Glomerular visceral epithelial cell (primary cell): ENCODE results near the gene BCL3.
A peak's percentile ranks its signal among the peaks of the same experiment; 100 is the strongest.

Experiments
- DNase-seq: peaks from one replicate; pipeline ENCODE4 v3.0.0-alpha.2; 2016; ENCODE audit errors: extremely low spot score

The BCL3 gene

DNA sequence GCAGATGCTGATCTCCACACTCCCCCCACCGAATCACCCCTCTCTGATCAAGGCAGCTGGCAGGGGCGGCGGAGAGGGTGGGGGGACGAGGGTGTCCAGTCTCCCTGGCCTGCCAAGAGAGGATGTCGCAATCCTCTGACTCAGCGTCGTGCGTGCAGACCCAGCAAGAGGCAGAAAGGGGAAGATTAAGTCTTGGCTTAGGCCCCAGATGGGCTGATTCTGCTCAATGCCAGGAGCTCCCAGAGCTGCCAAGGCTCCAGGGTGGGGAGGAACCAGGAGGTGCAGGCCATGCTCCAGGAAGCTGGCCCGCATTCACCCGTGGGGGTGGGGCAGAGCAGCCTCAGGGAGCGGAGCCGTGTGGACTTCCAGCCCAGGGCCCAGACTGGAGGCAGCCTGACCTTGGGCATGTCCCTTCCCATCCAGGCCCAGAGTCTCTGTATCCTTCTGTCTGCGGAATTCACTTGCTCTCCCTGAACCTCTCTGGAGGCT, 6.6 kb upstream of the BCL3 start:
- peak; percentile 100 for DNase-seq

GRCh38 chr19:44742330-44743061, 6.0 kb upstream of the BCL3 start:
- peak; percentile 72 for DNase-seq

GRCh38 chr19:44744871-44745332, 3.6 kb upstream of the BCL3 start:
- no peak for DNase-seq

GRCh38 chr19:44745341-44745831, 3.1 kb upstream of the BCL3 start:
- peak; percentile 77 for DNase-seq

GRCh38 chr19:44745887-44746600, 2.5 kb upstream of the BCL3 start:
- no peak for DNase-seq

DNA sequence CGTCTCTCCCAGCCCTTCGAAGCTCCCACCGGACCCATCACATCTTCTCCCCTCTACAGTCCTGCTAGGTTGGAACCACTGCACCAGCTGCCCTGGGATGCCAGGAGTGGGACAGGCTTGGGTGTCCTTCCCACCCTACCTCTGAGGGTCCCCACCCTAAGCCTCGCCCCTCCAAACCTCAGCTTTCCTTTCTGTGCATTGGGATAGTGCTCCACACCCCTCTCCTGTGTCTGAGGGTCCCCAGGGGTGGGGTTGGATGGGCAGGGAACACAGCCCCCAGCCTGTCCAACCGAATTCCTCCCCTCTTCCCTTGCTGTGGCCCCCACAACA, 1.9 kb upstream of the BCL3 start:
- no peak for DNase-seq

- peak; percentile 96 for DNase-seq
Measured at GRCh38 chr19:44746946-44747738, 1.4 kb upstream of the BCL3 start.

DNA sequence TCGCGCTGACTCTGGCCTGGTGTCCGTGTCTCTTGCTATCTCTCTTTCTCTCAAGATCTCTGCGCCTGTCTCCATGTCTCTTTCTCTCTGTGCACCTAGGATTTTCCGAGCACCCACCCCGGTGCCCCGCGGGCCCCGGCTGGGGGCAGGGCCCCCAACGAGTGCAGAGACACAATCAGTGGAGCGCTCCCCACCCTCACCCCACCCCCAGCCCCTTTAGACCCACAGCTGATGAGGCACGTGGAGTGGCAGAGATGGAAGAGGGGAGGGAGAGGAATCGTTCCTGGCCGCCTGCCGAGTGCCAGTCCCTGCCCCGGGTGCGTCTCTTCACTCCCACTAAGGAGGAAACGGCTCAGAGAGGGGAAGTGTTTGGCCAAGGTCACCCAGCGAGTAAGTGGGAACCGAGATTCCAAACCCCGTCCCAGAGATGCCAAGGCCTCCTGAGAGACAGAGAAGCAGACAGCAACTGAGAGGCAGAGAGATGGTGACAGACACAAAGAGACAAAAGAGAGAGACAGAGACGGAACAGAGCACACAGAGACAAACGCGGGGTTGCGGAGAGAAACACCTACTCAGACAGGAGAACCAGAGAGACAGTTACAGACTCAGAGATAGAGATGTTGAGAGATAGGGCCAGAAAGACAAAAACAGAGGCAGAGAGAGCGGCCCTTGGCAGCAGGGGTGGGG, 626 bp upstream of the BCL3 start:
- peak; percentile 79 for DNase-seq

DNA sequence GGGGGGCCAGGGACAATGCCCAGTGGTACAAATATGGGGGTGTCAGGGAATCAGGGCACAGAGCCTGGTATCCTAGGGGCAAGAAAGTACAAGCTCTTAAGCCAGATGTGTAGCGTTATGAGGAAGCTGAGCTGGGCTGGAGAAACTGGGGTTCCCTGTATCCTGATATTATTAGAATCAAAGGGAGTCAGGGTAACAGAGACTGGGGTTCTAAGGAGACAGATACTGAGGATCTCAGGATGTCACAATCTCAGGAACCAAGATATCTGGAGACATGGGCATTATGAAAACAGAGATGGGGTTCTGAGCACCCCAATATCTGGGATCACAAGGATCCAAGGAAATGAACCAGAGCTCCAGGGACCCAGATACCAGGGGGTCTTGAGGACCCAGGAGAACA, 784 bp downstream of the BCL3 start:
- no peak for DNase-seq

DNA sequence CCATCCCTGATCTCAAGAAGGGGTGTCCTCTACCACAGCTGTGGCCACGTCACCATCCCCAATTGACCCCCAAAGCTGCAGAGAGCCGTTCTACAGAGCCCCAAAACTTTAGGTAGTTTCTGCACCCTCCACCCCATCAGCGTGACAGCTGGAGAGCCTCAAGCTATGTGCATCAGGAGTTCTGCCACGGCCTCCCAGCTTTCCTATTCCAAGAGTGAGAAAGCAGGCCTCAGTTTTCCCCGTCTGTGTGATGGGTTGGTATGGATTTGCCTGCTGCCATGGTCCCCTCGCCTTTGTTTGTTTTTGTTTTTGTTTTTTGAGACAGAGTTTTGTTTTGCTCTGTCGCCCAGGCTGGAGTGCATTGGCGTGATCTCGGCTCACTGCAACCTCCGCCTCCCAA, 1.5 kb downstream of the BCL3 start:
- no peak for DNase-seq

- no peak for DNase-seq
Measured at GRCh38 chr19:44752123-44752815, 3.8 kb downstream of the BCL3 start.

- DNase-seq = peak; percentile 98
Measured at GRCh38 chr19:44752816-44753625, 4.5 kb downstream of the BCL3 start.

- no peak for DNase-seq
Measured at GRCh38 chr19:44753626-44753931, 5.1 kb downstream of the BCL3 start.

DNA sequence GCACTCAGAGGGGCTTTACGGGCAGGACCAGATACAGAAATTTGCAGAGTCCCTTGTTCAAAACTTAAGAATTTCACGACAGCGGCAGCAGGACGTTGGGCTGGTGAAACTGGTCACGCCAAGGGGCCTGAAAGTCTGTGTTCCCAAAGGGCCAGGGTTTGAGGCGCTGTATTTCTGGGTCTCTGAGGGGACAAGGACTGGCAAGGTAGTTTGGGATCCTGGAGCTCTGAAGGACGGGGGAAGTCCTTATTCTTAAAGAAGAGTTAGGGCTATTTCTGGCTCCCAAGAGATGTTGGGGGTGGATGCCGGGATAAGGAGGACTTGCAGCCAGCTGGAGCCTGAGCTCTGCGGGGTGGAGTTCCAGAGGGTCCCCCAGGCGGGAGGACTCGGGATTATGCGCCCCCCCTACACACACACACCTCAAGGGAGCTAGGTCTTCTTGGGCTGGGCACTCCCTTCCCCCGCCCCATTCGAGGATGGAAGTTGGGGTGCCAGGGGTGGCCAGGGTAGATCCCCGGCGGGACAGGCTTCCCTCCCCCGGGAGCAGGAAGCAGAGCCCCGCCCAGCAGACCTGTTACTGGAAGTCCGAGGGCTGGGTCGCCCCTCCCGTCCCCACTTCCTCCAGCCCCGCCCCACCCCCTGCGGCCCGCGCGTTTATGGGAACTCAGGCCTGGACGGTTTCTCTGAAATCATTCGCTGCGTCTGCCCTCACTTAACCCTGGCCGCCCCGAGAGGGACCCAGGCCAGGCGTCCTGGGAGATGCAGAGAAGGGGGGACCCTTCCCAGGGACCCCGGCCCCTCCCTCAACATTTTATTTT, 5.6 kb downstream of the BCL3 start:
- peak; percentile 89 for DNase-seq

DNA sequence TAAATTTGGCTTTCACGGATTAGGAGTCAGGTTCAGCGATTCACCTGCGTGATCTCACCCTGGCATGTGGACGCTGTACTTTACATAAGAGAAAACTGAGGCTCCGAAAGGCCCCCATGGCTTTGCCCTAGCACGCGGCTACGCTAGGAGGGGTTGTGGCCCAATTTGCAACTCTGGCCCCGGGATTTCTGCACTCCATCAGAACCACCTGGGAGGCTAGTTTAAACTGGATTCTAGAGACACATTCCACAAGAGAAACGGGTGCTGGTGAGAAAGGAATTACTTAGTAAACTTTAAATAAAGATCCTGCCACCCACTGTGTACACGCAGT, 6.2 kb downstream of the BCL3 start:
- DNase-seq = no peak

- DNase-seq = no peak
Measured at GRCh38 chr19:44755219-44755618, 6.7 kb downstream of the BCL3 start.

DNA sequence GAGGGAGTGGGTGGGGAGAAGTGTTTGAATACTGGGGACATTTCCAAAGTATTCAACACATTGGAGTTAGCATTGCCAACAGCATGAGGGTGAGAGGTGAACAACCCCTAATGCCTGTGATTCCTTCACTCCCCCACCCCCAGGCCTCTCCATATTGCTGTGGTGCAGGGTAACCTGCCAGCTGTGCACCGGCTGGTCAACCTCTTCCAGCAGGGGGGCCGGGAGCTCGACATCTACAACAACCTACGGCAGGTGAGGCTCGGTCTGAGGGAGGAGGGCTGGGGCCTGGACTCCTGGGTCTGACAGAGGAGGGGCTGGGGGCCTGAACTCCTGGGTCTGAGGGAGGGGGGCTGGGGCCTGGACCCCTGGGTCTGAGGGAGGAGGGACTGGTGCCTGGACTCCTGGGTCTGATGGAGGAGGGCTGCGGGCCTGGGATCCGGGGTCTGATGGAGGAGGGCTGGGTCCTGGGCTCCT, 7.6 kb downstream of the BCL3 start:
- DNase-seq = no peak

DNA sequence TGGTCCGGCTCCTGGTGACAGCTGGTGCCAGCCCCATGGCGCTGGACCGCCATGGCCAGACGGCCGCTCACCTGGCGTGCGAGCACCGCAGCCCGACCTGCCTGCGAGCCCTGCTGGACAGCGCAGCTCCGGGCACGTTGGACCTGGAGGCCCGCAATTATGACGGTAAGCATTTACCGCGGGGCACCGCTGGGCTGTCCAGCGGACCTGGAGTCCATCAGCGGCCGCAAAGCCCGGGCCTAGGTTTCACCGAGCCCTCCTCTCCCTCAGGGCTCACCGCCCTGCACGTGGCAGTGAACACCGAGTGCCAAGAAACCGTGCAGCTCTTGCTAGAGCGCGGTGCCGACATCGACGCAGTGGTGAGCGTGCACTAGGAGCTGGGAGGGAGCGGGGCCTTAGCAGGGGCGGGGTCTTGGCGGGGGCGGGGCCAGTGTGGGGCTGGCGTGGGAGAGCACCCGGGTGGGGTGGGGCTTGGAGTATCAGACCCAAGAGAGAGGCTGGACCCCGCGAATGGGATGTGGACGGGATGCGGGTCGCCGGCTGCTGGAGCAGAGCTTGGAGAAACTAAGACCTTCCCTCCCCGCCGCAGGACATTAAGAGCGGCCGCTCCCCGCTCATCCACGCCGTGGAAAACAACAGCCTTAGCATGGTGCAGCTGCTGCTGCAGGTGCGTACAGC, 8.7 kb downstream of the BCL3 start:
- no peak for DNase-seq
